SHP77 (cell line): ENCODE data around the gene DPP10.
"Not testable (repeated sequence)": the region's sequence is repeated elsewhere in the genome, so short reads cannot be mapped to it uniquely, and the experiment has no call there.

Experiments used
- DNase-seq, 2 experiments: peaks; one replicate each; lab custom pipeline; 2025; lab: John Stamatoyannopoulos, UW

Gene DPP10

DNA sequence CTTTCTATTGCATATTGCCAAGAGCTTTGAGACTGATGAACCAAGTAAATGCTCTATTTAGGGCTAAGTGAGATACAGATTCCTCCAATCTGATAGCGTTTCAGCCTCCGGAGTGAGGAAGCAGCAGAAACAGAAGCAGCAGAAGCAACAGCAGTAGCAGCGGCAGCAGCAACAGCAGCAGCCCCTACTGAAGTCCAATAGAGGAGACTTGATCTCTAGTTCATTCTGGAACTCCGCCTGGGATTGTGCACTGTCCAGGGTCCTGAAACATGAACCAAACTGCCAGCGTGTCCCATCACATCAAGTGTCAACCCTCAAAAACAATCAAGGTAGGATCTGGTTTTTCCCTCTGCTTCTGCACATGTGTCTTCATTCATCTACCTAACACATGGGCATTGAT, at the start of gene DPP10:
Gene DPP10 (plus strand): TSS at position 132 of the 400 bp plus-strand sequence.
- no peak for DNase-seq

DNA sequence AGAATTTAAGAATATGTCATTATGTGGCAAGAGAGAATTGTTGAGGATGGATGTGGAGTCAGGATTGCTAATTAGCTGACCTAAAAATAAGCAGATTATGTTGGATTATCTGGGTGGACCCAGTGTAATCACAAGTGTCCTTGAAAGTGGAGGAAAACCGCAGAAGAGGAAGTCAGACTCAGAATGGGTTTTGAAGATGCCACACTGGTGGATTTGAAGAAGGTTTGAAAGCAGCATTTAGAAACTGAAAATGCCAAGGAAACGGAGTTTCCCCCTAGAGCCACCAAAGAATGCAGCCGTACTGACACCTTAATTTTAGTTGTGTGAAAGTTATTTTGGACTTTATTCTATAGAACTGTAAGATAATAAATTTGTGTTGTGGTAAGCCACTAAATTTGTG, 41.6 kb upstream of the DPP10 start:
- no peak for DNase-seq

DNA sequence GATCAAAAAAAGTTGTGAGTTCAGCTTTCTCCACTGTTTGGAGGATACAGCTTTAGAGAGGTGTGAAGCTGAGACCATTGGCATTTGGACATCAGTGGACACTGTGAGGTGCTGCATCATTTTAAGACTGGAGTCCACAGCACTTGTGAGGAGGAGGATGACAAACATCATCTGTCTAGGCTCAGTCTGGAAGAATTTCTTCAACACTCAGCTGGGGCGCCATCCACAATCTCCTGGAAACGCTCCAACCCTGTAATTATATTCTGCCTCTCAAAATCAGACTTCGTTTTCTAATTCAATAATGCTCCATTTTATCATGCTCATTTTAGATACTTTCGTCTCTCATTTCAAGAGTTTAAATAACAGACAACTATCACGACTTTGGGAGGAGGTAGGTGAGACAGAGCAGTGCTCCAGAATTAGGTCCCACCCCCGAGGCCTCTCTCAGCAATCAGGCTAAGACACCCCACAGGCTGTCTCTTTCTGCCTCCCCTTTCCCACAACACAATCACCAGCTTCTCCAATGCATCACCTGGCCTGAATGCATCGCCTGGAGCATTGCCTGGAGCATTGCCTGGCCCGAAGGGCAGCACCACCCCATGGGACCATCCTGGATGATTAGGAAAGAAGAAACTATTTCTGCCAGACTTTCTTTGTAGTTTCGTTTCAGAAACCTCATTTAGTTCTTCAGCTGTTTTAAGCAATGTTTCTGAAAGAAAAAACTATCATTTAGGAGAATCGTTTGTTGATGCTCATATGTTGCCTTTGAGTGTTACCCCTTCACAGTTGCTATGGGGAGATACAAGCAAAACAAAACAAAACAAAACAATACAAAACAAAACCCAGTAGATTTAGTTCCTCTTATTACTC, 37.0 kb upstream of the DPP10 start:
- no peak for DNase-seq

DNA sequence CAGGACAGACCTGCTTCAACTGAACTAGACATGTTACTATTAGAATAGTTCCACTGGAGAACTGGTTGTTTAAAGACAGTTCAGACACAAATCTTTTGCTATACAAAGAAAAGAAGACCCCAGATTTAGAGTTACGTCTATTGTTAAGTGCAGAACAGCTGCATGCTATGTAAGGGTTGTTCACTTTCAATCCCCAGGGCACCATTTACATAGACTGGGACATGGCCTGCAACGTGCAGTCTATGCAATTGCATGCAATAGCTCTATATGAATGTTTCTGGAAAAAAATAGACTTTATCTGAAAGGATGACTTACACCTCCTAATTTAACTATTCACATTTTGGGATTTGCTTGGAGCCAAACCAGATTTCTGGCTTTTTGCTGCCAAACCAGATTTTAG, 36.1 kb upstream of the DPP10 start:
- no peak for DNase-seq

DNA sequence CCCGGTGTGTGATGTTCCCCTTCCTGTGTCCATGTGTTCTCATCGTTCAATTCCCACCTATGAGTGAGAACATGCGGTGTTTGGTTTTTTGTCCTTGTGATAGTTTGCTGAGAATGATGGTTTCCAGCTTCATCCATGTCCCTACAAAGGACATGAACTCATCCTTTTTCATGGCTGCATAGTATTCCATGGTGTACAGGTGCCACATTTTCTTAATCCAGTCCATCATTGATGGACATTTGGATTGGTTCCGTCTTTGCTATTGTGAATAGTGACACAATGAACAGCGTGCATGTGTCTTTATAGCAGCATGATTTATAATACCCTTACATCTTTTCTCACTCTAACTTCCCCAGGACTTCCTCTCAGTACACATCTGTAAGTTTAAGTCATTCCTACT, 35.1 kb upstream of the DPP10 start:
- DNase-seq, result not testable (repeated sequence)

DNA sequence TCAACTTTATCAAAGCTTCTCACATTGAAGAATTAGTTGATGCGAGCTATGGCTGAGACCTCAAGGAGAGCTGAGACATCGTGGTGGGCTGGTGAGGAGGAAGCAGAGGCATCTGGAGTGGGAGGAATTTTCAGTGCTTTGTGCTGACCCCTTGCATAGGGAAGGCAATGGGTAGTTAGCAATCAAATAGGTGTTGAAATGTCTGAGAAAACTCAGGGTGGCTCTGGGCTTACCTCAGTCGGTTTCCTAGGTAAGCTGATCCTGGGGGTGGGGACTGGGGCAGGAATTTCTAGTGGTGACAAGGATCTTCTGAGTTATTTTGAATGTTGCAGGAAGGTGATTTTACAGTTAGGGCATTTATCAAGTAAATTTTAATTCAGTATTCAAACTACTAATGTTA, 20.7 kb upstream of the DPP10 start:
- DNase-seq, result no peak

- no peak for DNase-seq
These were observed 17.7 kb upstream of the DPP10 start for GRCh38 chr2:114424699-114425098.

DNA sequence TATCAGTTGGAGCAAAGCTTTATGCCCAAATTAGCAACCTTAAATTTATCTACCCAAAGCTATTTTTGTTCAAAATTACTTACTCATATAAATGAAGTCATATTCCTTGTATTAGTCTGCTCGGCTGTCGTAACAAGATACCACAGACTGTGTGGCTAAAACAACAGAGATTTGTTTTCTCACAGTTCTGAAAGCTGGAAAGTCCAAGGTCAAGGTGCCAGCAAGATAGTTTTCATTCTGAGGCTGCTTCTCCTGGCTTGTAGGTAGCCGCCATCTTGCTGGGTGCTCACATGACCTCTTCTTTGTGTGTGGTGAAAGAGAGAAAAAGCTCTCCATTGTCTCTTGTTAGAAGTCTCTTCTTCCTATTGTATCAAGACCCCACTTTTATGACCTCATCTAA, 15.7 kb upstream of the DPP10 start:
- no peak for DNase-seq

DNA sequence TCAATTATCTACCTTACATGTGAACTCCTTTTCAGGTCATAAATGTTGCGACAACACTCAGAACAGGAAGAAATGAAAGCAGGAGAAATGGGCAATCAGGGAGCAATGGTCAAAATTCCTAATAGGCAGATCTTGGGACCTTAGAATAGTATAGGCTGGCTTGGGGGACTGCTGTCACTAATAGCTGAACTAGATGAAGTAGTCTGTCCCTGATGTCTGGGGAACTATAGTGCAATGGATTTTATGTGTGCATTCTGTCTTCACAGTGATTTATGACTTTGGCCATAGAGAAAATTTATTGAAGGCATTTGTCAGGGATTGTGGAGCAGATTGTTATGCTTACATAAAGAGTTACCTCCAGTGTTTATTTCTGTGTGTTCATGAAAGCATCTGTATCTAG, 6.1 kb upstream of the DPP10 start:
- no peak for DNase-seq

GRCh38 chr2:114446571-114446970, 4.1 kb downstream of the DPP10 start:
- DNase-seq, result no peak

DNA sequence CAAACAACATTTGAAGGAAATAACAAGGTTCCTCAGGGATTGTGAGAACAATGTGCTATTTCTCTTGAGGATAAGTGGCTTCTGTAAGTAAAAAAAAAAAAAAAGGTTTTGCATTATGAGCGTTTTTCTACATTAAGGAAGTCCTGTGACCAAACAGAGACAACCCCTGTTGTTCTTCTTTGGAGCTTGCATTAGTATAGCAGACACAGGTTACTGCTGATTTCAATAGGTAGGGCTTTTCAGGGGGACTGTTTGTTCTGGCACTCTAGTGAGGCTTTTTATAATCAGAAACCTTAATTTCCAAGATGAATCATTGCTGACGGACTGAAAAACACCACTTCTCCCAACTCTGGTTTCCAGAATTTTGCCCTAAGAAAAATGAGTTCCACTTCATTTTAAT, 8.2 kb downstream of the DPP10 start:
- no peak for DNase-seq

- no peak for DNase-seq
These were observed 14.1 kb downstream of the DPP10 start for GRCh38 chr2:114456566-114456965.

DNA sequence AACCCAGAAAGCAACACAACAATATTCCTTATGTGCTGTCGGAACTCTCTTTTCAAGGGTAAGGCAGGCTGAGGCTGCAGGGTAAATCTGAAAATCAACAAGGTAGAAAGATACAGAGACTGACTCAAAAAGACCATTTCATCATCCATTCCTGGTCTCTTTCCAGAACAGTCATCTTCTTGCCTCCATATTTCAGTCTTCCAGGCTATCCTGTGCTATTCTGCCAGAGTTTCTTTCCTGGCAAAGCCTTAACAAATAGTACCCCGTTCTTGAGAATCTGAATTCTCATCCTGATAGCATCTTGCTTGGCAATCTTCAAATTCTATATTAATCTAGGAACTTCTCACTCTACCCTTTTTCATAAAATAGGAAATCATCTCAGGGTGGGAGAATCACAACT, 15.5 kb downstream of the DPP10 start:
- no peak for DNase-seq

- no peak for DNase-seq
These were observed 18.7 kb downstream of the DPP10 start for GRCh38 chr2:114461116-114461515.

DNA sequence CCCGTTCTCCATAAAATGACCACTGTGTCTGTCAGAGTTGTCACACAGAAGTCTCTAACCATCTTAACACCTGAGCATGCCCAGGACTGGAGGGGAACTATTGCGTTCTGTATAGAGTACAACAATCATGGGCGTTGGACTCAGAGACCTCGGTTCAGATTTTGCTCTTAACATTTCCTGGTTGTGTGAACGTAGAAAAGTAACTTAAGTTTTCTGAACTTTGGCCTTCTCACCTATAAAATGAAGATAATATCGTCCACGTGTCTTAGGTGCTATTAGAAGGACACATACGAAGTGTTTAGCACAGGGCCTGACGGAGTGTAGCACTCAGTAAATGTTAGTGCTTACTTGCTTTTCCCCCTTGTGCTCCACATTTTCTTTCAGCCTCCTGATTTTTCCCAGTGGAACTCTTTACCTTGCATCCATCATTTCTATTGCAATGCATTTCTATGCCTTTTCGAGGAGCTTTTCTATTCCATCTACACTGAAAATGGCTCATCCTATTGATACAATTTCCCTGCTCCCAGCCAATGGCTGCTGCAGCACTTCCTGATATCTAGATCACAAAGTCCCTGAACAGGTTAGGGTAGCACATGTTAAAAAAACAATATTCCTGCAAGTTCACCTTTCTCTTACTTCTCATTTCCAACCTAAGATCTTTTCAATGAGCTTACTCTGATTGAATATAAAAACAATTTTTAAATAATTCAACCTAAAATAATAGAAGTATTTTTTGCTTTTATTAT, 22.7 kb downstream of the DPP10 start:
- DNase-seq, result no peak

- DNase-seq, result no peak
These were observed 25.9 kb downstream of the DPP10 start for GRCh38 chr2:114468343-114468742.

DNA sequence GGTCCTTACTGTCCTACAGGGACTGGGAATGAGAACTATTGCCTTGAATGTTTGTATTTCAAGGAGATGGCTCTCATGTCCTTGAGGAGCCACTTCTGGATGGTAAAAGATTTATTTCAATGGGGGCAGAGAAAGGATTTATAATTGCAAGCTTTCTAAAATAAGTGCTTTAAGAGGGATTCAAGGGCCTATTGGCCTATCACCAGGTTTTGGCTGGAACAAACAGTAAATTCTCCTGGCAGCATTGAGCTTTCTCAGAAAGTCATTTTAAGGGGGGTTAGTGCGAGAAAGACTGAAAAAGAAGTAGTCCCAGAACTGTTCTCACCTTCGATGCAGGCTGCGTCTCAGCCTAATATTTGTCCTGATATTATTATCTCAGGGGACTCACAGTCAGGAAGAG, 29.8 kb downstream of the DPP10 start:
- no peak for DNase-seq

DNA sequence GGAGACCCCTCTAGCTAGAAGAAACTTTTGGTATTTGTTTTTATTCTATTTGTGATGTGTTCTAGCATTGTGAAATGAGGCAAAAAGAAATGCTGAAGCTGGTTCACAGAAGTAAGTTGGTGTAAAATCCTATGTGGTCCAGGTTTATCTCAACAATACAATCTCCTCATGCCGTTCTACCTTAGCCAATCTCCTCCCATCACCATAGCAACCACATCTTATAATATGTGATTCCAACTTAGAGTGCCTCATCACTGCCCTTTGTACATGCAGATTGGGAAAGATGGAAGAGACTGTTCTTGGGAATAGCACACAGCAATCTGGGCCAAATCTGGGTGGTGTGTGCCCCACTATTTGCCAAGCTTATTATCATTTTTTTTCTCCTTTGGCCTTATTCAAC, 30.3 kb downstream of the DPP10 start:
- no peak for DNase-seq

GRCh38 chr2:114488841-114489530, 46.5 kb downstream of the DPP10 start:
- no peak for DNase-seq

- DNase-seq, result no peak
These were observed 52.6 kb downstream of the DPP10 start for GRCh38 chr2:114495046-114495445.

DNA sequence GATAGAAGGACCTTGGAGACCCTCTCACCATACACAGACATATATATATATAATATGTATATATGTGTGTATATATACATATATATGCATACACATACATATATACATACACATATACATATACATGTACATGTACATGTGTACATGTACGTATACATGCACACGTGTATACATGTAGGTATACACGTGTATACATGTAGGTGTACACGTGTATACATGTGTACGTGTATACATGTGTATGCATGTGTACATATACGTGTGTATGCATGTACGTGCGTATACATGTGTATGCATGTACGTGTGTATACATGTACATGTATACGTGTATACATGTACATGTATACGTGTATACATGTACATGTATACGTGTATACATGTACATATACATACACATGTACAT, 54.5 kb downstream of the DPP10 start:
- DNase-seq, result no peak

DNA sequence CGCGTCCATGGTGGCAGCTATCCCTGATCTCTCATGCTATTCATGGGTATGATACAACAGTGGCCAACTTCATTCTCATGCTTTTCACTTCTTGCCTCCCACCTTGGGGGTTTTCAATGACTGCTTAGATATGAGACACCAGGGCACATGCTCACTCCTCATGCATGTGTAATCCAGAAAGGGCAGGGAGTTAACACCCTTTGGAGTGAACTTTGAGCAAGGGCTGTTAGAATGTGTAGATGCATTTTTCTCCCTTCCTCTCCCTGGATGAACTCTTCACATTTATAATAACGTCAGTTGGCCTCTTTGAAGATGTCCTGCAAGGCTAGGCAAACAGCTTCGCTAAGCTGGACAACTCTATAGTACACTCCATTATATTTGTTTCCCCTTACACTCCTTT, 56.7 kb downstream of the DPP10 start:
- no peak for DNase-seq

DNA sequence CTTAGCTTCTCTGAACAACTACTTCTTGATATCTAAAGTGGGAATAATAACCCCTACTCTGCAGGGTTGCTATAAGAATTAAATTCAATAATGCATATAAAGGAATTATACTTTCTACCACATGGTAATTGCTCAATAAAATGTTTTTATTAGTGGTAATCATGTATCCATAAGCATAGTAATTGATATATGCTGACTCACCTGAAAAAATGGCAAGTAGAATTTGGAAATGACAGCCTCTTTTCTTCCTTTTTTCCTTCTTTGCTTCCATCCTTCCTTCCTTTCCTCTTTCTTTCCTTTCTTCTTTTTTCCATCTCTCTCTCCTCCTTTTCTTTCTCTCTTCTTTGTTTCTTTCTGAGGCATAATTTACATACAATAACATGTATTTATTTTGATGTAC, 65.3 kb downstream of the DPP10 start:
- no peak for DNase-seq
